ENCODE results near the gene SLC6A16.
"Not testable (repeated sequence)": the region's sequence is repeated elsewhere in the genome, so short reads cannot be mapped to it uniquely, and the experiment has no call there.

Gene SLC6A16

GRCh38 chr19:49272204-49272603 lies 52.8 kb downstream of the SLC6A16 start:
- H3K27ac ChIP-seq (ENCODE audit: insufficient read depth, low read length, poor library complexity, severe bottlenecking): no peak overlapping the region
- no peak for DNase-seq
- H3K4me3 ChIP-seq (ENCODE audit: insufficient read depth, low read depth, low read length, poor library complexity, severe bottlenecking): no peak overlapping the region
- no peaks in the 10 kb centered on the region for H3K4me1 ChIP-seq (ENCODE audit: control insufficient read depth, insufficient read depth, low read length, poor library complexity, severe bottlenecking)
- no peaks in the 10 kb centered on the region for H3K9me3 ChIP-seq (ENCODE audit: control insufficient read depth, low read length)
- H3K36me3 ChIP-seq (ENCODE audit: control insufficient read depth, insufficient read depth, low read length): no peaks in the 10 kb centered on the region
- peaks cover 3% of the 10 kb centered on the region for H3K27me3 ChIP-seq (replicated peaks; ENCODE audit: control insufficient read depth, insufficient read depth, low read length, poor library complexity, severe bottlenecking)

- DNase-seq: no peak
- Histone ChIP-seq H3K9me3 (ENCODE audit: control insufficient read depth, low read length) (no peaks in the 10 kb centered on the region), H3K36me3 (ENCODE audit: control insufficient read depth, insufficient read depth, low read length) (no peaks in the 10 kb centered on the region), H3K27ac (ENCODE audit: insufficient read depth, low read length, poor library complexity, severe bottlenecking) (no peak overlapping the region), H3K4me3 (ENCODE audit: insufficient read depth, low read depth, low read length, poor library complexity, severe bottlenecking) (no peak overlapping the region), H3K27me3 (replicated peaks; ENCODE audit: control insufficient read depth, insufficient read depth, low read length, poor library complexity, severe bottlenecking) (peaks cover 3% of the 10 kb centered on the region), H3K4me1 (ENCODE audit: control insufficient read depth, insufficient read depth, low read length, poor library complexity, severe bottlenecking) (no peaks in the 10 kb centered on the region)
Observed at GRCh38 chr19:49271080-49271753, 53.8 kb downstream of the SLC6A16 start.

GRCh38 chr19:49266409-49266808 lies 58.6 kb downstream of the SLC6A16 start:
- not testable (repeated sequence) for H3K36me3 ChIP-seq (ENCODE audit: control insufficient read depth, insufficient read depth, low read length); H3K4me1 ChIP-seq (ENCODE audit: control insufficient read depth, insufficient read depth, low read length, poor library complexity, severe bottlenecking); H3K27me3 ChIP-seq (replicated peaks; ENCODE audit: control insufficient read depth, insufficient read depth, low read length, poor library complexity, severe bottlenecking); H3K27ac ChIP-seq (ENCODE audit: insufficient read depth, low read length, poor library complexity, severe bottlenecking); H3K4me3 ChIP-seq (ENCODE audit: insufficient read depth, low read depth, low read length, poor library complexity, severe bottlenecking); H3K9me3 ChIP-seq (ENCODE audit: control insufficient read depth, low read length)
- peak in 1 of 3 donors; percentile 5 for DNase-seq

GRCh38 chr19:49264258-49264657 lies 60.7 kb downstream of the SLC6A16 start:
- no peaks in the 10 kb centered on the region for H3K27me3 ChIP-seq (replicated peaks; ENCODE audit: control insufficient read depth, insufficient read depth, low read length, poor library complexity, severe bottlenecking)
- H3K4me1 ChIP-seq (ENCODE audit: control insufficient read depth, insufficient read depth, low read length, poor library complexity, severe bottlenecking): no peaks in the 10 kb centered on the region
- no peaks in the 10 kb centered on the region for H3K36me3 ChIP-seq (ENCODE audit: control insufficient read depth, insufficient read depth, low read length)
- H3K4me3 ChIP-seq (ENCODE audit: insufficient read depth, low read depth, low read length, poor library complexity, severe bottlenecking): no peak overlapping the region
- H3K9me3 ChIP-seq (ENCODE audit: control insufficient read depth, low read length): peaks cover 3% of the 10 kb centered on the region
- no peak for DNase-seq
- no peak overlapping the region for H3K27ac ChIP-seq (ENCODE audit: insufficient read depth, low read length, poor library complexity, severe bottlenecking)

GRCh38 chr19:49261602-49262001 lies 63.4 kb downstream of the SLC6A16 start:
- peaks cover 11% of the 10 kb centered on the region for H3K9me3 ChIP-seq (ENCODE audit: control insufficient read depth, low read length)
- no peaks in the 10 kb centered on the region for H3K27me3 ChIP-seq (replicated peaks; ENCODE audit: control insufficient read depth, insufficient read depth, low read length, poor library complexity, severe bottlenecking)
- no peaks in the 10 kb centered on the region for H3K36me3 ChIP-seq (ENCODE audit: control insufficient read depth, insufficient read depth, low read length)

GRCh38 chr19:49256691-49257090 lies 68.3 kb downstream of the SLC6A16 start:
- no peak for DNase-seq
- Histone ChIP-seq H3K4me1 (ENCODE audit: control insufficient read depth, insufficient read depth, low read length, poor library complexity, severe bottlenecking) (no peaks in the 10 kb centered on the region), H3K4me3 (ENCODE audit: insufficient read depth, low read depth, low read length, poor library complexity, severe bottlenecking) (no peak overlapping the region), H3K36me3 (ENCODE audit: control insufficient read depth, insufficient read depth, low read length) (no peaks in the 10 kb centered on the region), H3K27ac (ENCODE audit: insufficient read depth, low read length, poor library complexity, severe bottlenecking) (no peak overlapping the region), H3K9me3 (ENCODE audit: control insufficient read depth, low read length) (peaks cover 11% of the 10 kb centered on the region), H3K27me3 (replicated peaks; ENCODE audit: control insufficient read depth, insufficient read depth, low read length, poor library complexity, severe bottlenecking) (no peaks in the 10 kb centered on the region)

More at GRCh38 chr19:49261602-49262001, 63.4 kb downstream of the SLC6A16 start:
- DNase-seq: no peak
- Histone ChIP-seq H3K4me1 (ENCODE audit: control insufficient read depth, insufficient read depth, low read length, poor library complexity, severe bottlenecking) (no peaks in the 10 kb centered on the region), H3K4me3 (ENCODE audit: insufficient read depth, low read depth, low read length, poor library complexity, severe bottlenecking) (no peak overlapping the region), H3K27ac (ENCODE audit: insufficient read depth, low read length, poor library complexity, severe bottlenecking) (no peak overlapping the region)

GRCh38 chr19:49255674-49256073 lies 69.3 kb downstream of the SLC6A16 start:
- DNase-seq: no peak
- Histone ChIP-seq H3K4me1 (ENCODE audit: control insufficient read depth, insufficient read depth, low read length, poor library complexity, severe bottlenecking) (no peaks in the 10 kb centered on the region), H3K9me3 (ENCODE audit: control insufficient read depth, low read length) (peaks cover 11% of the 10 kb centered on the region), H3K27ac (ENCODE audit: insufficient read depth, low read length, poor library complexity, severe bottlenecking) (no peak overlapping the region), H3K36me3 (ENCODE audit: control insufficient read depth, insufficient read depth, low read length) (no peaks in the 10 kb centered on the region), H3K27me3 (replicated peaks; ENCODE audit: control insufficient read depth, insufficient read depth, low read length, poor library complexity, severe bottlenecking) (no peaks in the 10 kb centered on the region), H3K4me3 (ENCODE audit: insufficient read depth, low read depth, low read length, poor library complexity, severe bottlenecking) (no peak overlapping the region)

- H3K9me3 ChIP-seq (ENCODE audit: control insufficient read depth, low read length): no peaks in the 10 kb centered on the region
- no peaks in the 10 kb centered on the region for H3K27me3 ChIP-seq (replicated peaks; ENCODE audit: control insufficient read depth, insufficient read depth, low read length, poor library complexity, severe bottlenecking)
- no peak overlapping the region for H3K4me3 ChIP-seq (ENCODE audit: insufficient read depth, low read depth, low read length, poor library complexity, severe bottlenecking)
- no peak overlapping the region for H3K27ac ChIP-seq (ENCODE audit: insufficient read depth, low read length, poor library complexity, severe bottlenecking)
- no peaks in the 10 kb centered on the region for H3K36me3 ChIP-seq (ENCODE audit: control insufficient read depth, insufficient read depth, low read length)
- no peaks in the 10 kb centered on the region for H3K4me1 ChIP-seq (ENCODE audit: control insufficient read depth, insufficient read depth, low read length, poor library complexity, severe bottlenecking)
- DNase-seq: no peak
Observed at GRCh38 chr19:49249933-49250332, 75.1 kb downstream of the SLC6A16 start.

GRCh38 chr19:49247676-49248075 lies 77.3 kb downstream of the SLC6A16 start:
- no peak overlapping the region for H3K4me3 ChIP-seq (ENCODE audit: insufficient read depth, low read depth, low read length, poor library complexity, severe bottlenecking)
- DNase-seq: no peak

GRCh38 chr19:49244256-49244655 lies 80.7 kb downstream of the SLC6A16 start:
- H3K9me3 ChIP-seq (ENCODE audit: control insufficient read depth, low read length): no peaks in the 10 kb centered on the region
- no peak overlapping the region for H3K27ac ChIP-seq (ENCODE audit: insufficient read depth, low read length, poor library complexity, severe bottlenecking)
- H3K27me3 ChIP-seq (replicated peaks; ENCODE audit: control insufficient read depth, insufficient read depth, low read length, poor library complexity, severe bottlenecking): no peaks in the 10 kb centered on the region
- H3K4me3 ChIP-seq (ENCODE audit: insufficient read depth, low read depth, low read length, poor library complexity, severe bottlenecking): no peak overlapping the region
- H3K36me3 ChIP-seq (ENCODE audit: control insufficient read depth, insufficient read depth, low read length): no peaks in the 10 kb centered on the region
- DNase-seq: no peak
- no peaks in the 10 kb centered on the region for H3K4me1 ChIP-seq (ENCODE audit: control insufficient read depth, insufficient read depth, low read length, poor library complexity, severe bottlenecking)

More at GRCh38 chr19:49247676-49248075, 77.3 kb downstream of the SLC6A16 start:
- H3K27me3 ChIP-seq (replicated peaks; ENCODE audit: control insufficient read depth, insufficient read depth, low read length, poor library complexity, severe bottlenecking): no peaks in the 10 kb centered on the region
- no peak overlapping the region for H3K27ac ChIP-seq (ENCODE audit: insufficient read depth, low read length, poor library complexity, severe bottlenecking)
- H3K9me3 ChIP-seq (ENCODE audit: control insufficient read depth, low read length): no peaks in the 10 kb centered on the region
- H3K4me1 ChIP-seq (ENCODE audit: control insufficient read depth, insufficient read depth, low read length, poor library complexity, severe bottlenecking): no peaks in the 10 kb centered on the region
- no peaks in the 10 kb centered on the region for H3K36me3 ChIP-seq (ENCODE audit: control insufficient read depth, insufficient read depth, low read length)

Measured in effector memory CD4-positive, alpha-beta T cell (primary cell).